ENCODE data around the gene PIPOX.

The PIPOX gene

DNA sequence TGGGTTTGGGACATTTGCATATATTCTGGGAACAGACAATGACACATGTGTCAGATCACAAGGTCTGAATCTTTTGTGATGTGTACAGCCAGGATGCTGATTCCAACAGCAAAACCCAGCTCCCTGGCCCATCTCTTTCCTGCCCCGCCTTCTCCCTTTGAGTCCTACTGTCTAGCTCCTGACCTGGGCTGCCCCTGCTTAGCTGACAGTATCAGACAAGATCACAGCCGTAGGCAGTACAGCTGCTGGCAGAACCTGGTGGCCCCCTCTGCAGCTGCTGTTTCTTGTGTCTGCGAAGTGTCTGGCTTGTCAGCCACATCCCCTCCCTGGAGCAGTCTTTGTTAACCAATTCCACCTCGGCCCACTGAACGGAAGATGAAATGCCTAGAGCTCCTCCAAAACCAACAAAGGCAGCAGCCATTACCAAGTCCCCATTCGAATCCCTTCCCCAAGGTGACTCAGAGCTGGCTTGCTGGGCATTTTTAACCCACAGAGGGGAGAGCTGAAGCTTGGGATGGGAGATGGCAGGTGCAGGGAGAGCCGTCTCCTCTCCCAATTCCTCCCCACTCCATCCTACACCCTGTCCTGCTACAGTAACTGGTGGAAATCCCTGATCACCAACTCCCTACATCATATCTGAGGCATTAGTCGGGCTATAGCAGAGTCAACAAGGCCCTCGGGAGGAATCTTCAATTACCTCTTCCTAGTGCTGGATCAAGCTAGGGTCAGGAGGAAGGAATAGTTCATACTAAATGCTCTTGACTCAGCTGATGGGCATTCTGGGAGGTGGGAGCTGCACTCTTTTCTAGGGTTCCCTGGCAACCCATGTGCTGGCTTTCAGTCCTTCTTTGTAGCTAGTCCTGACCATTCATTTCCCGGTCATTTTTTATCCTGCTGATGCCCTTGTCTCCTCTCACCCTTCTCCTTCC, 5.8 kb downstream of the PIPOX start:
- no peak for DNase-seq (ENCODE audit: low read depth in 2 of 2)

DNA sequence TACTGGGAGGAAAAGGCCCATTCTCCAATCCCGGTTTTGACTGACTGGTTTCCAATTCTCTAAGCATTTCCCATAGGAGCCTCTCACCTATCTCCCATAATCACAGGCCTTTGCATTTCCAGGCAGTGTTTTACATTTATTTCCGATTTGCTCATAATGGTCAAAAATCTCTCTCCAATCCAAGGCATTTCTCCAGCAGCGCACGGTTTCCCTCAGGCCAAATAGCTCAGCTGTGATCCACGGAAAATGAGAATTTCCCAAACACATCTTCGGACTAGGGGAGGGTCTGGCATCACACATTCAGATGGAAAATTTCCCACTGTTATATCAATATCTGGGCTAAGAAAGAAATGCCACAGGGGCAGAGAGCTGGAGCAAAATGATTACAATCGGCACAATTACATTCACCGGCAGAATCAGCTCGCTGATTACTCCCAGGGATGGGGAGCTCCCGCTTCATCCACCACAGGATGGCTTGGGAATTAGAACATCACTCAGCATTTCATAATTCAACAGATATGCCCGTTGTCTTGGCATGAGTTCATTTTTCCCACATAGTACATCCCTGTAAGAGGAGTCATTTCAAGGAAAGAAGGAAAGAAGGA, 6.7 kb downstream of the PIPOX start:
- no peak for DNase-seq (ENCODE audit: low read depth in 2 of 2)

DNA sequence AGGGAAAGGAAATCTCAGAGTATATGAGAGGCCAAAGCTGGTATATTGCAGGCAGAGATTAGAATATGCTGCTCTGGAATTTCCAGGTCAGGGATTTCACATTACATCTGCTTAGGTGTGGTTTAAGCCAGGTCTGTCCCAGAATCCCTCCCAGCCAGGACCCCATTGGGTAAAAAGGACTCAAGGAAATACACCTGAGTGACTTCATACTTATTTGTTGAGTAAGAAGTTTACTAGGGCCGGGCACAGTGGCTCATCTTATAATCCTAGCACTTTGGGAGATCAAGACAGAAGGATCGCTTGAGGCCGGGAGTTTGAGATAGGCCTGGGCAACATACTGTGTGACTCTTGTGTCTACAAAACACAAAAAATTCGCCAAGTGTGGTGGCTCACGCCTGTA, 7.2 kb downstream of the PIPOX start:
- no peak for DNase-seq (ENCODE audit: low read depth in 2 of 2)

DNA sequence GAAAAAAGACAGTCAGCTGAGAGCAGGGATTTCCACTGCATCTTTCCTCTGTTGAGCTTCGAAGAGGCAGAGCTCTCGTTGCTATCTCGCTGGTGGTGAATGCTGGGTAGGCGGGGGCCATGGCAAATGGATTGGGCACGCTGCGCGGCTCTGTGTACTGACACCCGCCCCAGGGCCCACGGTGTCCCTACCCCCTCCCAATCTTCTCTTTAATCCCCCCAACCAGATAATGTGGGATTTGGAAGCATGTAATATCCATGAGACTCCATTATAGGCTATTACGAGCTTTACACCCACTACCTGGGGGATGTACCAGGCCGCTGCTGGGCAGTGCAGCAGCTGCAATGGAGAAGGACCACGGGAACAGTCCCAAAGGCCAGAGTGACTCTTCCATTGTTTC, 8.3 kb downstream of the PIPOX start:
- DNase-seq (ENCODE audit: low read depth in 2 of 2) = no peak

DNA sequence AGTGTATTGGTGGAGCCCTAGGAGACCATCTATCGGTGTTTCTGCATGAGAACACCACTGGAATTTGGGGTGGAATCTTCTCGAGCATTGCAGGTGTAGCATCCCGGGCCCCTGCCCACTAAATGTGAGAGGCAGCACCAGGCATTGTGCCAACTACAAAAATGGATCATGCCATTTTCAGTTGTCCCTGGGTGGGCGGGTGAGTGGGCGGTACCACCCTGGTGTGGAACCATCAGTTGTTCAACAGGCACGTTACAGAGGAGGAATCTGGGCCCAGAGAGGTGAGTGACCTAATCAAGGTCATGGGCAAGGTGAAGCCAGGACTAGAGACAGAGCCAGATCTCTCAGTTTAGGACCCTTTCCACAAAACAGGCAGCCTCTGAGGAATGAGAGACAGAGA, 8.8 kb downstream of the PIPOX start:
- no peak for DNase-seq (ENCODE audit: low read depth in 2 of 2)

DNA sequence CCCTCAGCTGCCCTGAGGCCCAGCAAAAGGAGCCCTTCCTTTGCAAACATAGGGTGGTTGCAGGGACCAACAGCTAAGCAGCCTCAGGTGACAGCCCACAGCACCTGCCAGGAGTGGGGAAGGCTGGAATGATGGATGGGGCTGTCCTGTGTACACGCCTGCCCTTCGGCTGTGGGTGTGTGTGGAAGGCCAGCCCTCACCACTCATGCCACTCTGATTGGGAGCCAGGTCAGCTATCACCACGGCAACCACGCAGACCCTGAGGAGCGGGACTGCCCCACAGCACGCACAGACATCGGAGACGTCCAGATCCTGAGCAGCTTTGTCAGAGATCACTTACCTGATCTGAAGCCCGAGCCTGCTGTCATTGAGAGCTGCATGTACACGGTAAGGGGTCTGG, 11.9 kb downstream of the PIPOX start:
- no peak for DNase-seq (ENCODE audit: low read depth in 2 of 2)

DNA sequence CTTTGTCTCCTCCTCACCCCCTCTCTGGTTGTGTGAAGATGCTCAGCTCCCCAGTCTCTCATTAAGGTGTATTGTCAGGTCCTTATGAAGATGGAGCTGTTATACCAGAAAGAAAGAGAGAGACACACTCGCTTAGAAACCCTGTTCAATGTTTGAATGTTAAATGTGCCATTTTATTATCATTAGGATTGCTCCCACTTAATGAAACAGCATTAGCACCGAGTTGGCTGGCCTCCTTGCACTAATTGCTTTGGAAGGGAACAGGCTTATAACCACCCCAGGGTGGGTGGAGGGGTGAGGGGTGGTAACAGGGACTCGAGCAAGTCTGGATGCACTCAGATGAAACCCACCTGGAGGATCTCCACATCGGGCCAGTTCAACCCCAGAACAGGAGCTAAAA, 14.4 kb downstream of the PIPOX start:
- DNase-seq (ENCODE audit: low read depth in 2 of 2) = no peak

DNA sequence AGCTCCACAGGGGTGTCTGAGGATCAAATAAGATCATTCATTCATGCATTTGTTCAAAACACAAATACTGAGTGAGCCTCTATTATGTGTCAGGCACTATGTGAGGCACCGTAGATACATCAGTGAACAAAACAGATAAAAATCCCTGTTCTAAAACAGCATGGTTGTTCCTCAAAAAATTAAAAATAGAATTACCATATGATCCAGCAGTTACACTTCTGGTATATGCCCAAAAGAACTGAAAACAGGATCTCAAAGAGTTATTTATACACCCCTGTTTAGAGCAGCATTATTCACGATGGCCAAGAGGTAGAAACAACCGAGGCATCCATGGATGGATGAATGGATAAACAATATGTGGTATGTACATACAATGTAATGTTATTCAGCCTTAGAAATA, 15.4 kb downstream of the PIPOX start:
- DNase-seq (ENCODE audit: low read depth in 2 of 2) = no peak

DNA sequence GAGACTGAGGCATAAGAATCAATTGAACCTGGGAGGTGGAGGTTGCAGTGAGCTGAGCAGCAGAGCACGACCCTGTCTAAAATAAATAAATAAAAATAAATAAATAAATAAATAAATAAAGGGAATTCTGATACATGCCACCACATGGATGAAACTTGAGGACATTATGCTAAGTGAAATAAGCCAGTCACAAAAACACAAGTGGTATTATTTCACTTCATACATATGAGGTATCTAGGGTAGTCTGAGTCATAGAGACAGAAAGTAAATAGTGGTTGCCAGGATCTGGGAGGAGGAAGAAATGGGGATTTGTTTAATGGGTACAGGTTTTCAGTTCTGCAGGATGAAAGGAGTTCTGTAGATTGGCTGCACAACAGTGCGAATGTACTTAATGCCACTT, 16.3 kb downstream of the PIPOX start:
- DNase-seq (ENCODE audit: low read depth in 2 of 2) = no peak

DNA sequence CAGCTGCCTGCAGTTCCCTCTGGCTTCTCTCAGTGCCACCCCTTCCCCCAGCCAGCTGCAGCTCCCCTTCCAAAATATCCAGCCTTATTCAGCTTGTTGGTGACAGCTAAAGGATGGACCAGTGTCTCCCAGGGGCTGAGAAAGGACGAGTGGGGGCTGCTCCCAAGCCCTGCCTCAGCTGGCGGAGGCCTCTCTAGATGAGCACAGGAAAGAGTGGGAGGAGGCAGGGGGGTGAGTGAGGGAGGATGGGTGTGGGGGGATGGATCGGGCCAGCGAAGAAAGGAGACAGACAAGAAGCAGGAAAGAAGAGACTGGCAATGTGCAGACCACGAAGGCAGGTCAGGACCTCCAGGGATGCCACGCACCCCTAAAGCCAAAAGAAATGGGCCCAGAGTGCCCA, 17.5 kb downstream of the PIPOX start:
- no peak for DNase-seq (ENCODE audit: low read depth in 2 of 2)

DNA sequence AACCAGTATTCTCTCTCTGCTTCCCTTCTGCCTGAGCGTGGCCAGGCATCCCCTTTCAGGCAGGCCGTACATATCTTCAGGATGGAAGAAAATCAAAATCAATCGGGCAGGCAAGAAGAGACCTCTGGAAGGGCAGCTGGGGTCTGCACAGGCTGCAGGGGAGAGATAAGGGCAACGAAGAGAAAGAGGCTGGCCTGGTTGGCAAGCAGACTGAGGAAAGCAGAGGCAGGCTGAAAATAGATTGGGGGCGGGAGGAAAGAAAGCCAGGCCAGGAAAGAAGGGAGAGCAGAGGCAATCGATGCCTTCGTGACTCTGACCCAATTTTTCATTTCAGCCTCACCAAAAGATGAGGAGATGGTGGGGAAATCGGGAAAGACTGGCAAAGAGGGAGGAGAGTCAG, 18.1 kb downstream of the PIPOX start:
- no peak for DNase-seq (ENCODE audit: low read depth in 2 of 2)

DNA sequence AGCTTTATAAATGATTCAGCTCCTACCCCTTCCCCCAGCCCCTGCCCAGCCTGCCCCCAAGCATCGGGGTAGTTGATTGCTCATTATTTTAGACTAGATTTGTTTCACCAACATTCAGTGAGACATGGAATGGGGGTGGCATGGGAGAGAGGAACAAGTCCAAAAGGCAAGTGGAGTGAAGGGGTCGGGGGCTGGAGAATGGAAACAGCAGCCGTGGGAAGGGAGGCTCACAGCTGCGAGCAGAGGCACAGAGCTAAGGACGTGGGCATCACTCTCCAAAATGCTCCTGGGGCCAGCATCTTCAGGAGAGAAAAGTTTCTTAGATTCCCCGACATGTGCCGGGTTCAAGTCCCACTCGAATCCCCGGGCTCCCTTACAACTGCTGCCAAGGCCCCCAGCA, 19.3 kb downstream of the PIPOX start:
- DNase-seq (ENCODE audit: low read depth in 2 of 2) = no peak

DNA sequence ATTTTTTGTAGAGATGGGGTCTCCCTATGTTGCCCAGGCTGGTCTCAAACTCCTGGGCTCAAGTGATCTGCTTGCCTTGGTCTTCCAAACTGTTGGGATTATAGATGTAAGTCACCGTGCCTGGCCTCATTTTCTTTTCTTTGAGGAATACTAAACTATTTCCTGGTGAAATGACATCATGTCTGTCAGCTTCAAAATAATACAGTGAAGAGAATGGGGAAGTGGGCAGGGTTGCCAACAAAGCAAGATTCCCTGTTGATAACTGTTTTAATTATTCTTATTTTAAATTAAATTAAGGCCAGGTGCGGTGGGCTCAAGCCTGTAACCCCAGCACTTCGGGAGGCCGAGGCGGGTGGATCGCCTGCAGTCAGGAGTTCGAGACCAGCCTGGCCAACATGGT, 21.1 kb downstream of the PIPOX start:
- no peak for DNase-seq (ENCODE audit: low read depth in 2 of 2)

DNA sequence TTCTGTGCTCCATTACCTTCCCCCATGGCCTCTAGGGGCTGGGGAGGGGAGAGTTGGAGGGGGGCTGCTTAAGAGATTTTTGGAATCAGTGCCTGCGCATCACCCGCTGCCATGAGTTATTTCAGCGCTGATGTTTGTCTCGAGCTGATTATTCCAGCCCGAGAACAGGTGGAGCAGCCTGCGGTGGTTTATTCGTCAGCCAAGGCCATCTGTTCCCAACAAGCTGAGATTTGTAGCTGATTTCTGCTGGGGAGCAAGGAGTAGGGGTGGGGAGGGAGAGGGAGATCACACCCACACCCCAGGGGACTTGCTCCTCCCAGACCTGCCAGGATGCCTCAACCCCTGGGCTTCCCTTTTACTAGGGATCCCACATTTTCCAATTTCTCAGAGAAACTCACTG, 23.1 kb downstream of the PIPOX start:
- DNase-seq (ENCODE audit: low read depth in 2 of 2) = no peak

DNA sequence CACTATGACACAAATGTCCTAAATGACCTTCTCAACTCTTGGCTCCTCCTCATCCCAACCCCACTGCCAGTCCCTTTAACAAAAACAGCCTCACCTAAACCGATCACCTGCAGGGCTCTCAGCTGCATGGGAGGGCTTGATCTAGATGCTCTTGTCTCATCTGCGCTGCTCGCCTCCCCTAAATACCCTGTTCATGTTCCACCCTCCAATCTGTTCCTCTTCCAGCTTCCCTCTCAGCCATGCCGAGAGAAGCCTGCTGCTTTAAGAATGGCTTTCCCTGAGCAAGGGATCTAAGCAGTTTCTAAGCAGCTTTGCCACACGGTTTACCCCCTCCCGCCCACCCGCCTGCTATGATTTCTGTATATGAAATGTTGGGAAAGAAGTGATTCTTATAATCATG, 23.7 kb downstream of the PIPOX start:
- DNase-seq (ENCODE audit: low read depth in 2 of 2) = no peak

DNA sequence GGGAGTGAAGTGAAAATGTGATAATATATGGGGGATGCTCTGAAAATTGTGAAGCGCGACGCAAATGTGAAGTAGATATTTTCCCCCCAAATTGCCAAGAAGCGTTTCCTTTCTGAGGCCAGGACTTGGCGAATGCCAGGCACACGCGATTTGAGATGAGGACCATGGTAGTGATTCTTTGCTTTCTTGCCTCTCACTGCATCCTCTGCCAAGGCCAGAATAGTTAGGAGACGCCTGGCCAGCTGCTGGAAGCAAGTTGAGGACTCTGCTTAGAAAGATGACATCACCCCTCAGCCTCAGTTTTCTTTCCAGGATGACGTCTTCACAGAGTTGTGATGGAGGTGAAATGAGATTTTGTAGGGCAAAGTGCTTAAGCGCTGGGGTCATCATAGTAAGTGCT, 25.9 kb downstream of the PIPOX start:
- no peak for DNase-seq (ENCODE audit: low read depth in 2 of 2)

DNA sequence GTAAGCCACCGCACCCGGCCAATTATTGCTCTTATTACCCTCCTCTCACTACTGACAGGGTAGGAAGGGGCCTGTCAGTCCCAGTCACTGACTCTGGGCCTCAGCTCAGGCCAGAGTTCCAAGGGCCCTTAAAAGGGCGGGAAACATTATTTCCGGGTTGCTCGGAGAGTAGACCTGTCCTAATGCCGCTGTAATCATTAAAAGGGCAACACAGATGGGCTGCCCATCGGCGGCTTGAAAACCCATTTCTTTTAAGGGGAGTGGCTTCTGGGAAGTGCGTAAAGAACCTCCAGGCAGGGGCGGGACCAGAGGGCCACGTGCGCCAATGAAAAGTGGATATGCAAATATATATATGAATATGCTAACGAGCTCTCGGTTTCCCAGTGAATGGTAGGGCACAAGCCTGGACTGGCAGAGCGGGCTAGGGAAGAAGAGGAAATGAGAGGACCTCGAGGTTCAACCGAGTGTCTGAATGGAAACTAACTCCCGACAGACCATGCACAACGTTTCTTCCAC, 26.6 kb downstream of the PIPOX start:
- no peak for DNase-seq (ENCODE audit: low read depth in 2 of 2)

DNA sequence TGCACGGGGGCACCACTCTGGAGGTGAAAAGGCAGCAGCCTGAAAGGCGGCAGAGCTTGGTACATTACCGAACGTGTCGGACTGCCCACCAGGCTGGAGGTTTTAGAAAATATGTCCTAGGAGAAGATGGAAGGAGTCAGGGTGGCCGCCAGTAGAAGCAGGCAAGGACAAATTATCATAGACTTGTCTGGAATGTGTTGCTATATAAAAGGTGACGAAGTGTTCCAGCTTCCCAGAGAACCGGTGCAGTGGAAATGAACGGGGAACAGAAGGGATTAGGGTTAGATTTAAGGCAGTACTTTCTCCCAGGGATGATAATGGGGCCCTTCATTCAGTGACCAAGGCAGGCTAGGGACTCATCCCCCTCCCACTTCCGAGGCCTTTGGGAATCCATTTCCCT, 27.4 kb downstream of the PIPOX start:
- no peak for DNase-seq (ENCODE audit: low read depth in 2 of 2)

DNA sequence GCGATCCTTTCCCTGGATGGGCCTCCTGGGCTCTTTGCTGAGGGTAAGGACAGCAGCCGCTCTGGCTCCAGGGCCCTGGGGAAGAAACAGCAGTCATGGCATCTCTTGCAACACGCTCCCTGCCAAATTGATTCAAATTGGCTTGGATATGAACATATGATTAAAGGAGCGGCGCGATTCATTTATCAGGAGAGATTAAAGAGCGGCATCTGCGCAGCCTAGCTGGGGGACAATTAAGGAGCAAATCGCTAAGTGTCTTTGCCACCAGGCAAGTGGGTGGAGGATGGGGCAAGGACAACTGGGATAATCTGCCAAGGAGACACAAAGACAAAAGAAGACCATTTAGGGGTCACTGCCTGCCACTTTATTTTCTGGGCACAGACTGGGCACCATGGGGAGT, 27.8 kb downstream of the PIPOX start:
- no peak for DNase-seq (ENCODE audit: low read depth in 2 of 2)

DNA sequence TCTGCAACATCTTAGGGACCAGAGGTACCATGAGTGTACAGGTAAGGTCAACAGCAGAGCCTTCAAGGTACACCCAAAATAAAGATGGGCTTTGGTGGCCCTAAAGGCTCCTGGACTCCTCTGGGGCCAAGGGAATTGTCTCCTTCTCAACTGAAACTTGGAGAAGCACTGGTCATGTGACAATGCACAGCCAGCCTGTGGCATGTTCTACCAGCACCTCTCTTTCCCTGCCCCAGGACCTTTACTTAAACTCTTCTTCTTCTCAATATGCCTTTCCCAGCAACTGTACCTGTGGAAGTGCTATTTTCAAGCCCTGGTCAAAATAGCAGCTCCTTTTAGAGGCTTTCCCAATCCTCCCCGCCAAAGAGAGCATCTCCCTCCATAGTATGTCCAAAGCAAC, 28.4 kb downstream of the PIPOX start:
- no peak for DNase-seq (ENCODE audit: low read depth in 2 of 2)

DNA sequence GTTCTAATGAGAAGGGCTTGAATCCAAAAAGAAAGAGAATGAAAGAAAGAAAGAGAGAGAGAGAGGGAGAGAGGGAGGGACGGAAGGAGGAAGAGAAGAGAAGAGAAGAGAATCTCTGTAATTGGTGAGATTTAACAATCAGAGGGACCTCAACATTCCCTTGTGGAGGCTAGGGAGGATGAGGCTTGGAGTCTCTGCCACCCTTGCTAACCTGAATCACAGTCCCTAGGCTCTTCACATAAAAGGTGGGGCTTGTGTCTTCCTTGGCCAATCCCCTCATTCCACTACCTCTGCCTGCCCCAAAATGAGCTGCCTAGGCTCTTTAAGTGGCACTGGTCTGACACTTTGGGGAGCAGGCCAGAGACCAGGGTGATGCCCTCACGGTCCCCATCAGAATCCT, 30.1 kb downstream of the PIPOX start:
- no peak for DNase-seq (ENCODE audit: low read depth in 2 of 2)

DNA sequence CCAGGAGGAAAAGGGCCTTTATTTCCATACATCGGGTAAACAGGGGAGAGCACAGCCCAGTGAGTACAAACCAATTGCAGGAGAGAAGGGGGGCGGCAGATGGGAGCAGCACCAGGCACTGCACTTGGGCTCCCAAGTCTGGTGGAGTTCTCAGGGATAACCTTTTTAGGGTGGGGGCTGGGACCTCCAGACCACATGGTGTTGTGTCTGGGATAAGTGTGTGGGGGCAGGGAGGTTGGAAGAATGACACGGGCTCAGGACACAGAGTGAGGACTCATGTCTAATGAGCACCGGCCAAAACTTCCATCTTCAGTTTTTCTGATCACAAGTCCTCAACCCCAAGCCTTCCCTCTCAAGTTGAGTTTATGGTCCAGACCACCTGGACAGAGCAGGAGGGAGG, 30.6 kb downstream of the PIPOX start:
- DNase-seq (ENCODE audit: low read depth in 2 of 2) = no peak

DNA sequence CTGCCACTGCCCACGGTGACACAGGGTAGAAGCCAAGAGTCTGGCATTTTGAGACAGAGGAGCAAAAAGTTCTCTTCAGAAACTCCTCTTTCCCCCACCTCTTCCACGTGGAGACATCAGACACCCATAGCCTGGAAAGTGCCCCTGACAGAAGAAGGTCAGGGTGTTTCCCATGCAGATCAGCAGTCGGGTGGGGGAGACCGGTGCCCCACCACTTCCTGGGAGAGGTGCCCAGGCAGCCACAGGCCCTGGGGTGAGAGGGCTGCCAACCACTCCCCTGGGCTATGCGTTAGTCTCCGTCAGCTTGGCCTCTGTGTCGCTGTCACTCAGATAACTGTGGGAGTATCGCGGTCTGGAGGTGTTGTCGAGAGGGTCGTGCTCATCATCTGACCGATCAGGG, 31.5 kb downstream of the PIPOX start:
- DNase-seq (ENCODE audit: low read depth in 2 of 2) = no peak

Measured in stimulated activated CD8-positive, alpha-beta memory T cell treated with anti-CD3 and anti-CD28 coated beads, Interleukin-2, amount 100 ng/mL, for 1 hour (primary cell).